ENCODE results near the gene BRI3.

Gene BRI3

DNA sequence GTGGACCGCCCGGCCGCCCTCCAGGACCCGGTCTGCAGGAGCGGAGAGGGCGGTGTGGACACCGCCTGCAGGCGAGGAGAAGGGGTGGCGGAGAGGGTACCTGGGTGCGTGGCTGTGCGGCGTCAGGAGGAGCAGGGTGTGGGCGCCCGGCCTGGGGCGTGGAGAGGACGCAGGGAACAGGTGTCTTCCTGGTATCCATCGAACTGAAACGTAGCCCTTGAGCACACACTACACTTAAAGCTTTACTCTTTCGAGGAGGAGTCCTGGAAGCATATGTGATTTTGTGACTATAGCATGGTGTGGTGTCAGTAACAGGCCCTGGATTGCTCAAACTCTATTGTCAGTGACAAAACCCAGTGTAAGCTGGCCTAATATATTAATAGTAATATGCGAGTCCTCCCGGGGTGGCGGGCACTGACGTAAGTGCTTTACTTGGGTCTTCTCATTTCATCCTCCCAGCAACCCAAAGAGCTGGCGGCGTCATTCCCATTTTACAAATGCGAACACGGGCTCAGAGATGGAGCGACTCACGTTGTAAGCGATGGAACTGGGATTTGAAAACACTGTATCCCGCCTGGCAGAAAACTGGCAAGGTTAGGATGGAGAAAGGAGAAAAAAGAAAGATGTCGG is 28.9 kb upstream of the BRI3 start:
- DNase-seq, result no peak

DNA sequence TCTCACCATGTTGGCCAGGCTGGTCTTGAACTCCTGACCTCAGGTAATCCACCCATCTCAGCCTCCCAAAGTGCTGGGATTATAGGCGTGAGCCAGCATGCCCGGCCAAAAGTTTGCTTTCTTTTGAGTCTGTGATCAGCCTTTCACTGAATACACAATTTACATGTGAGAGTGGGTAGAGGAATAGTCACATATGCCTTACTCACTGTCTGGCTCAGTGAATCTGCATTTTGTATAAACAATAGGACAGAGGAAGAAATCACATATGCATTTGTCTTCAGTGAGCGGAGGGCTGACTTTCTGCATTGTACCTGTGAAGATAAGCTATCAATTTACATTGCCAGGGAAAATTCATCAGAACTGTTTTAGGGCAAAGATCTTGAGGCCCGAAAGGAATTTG is 27.0 kb upstream of the BRI3 start:
- no peak for DNase-seq

DNA sequence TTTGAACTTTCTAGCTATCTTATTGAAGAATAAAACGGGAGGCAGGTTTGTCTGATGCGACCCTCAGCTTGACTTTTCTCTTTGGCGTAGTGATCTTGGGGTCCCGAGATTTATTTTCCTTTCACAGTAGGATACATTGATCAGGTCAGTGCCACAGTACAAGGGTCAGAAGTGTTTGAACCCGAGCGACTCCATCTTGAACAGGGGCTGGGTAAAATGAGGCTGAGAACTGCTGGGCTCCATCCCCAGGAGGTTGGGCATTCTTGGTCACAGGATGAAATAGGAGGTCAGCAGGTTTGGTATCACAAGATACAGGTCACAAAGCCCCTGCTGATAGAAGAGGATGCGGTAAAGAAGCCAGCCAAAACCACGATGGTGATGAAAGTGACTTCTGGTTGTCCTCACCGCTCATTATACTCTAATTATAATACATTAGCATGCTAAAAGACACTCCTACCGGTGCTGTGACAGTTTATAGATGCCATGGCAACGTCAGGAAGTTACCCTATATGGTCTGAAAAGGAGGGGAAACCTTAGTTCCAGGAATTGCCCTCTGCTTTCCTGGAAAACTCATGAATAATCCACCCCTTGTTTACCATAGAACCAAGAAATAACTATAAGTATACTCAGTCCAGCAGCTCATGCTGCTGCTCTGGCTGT is 26.4 kb upstream of the BRI3 start:
- peak; percentile 37 to 57 for DNase-seq

DNA sequence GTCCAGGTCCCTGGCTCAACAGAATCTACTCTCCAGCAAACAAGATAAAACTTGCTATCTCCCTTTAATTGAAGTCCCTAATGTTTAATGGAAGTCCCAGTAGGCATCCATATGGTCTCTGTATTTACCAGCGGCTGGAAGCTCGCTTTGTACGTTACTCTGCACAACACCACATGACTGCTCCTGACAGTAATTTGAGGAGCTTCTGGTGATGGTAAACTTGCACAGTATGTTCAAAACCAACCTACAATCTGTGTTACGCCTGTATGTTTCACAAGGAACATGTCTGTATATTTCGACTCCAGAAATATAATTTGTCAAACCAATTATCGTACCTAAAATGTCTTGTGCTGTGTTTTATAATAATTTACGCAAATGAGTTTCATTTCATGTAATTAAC is 25.1 kb upstream of the BRI3 start:
- no peak for DNase-seq

DNA sequence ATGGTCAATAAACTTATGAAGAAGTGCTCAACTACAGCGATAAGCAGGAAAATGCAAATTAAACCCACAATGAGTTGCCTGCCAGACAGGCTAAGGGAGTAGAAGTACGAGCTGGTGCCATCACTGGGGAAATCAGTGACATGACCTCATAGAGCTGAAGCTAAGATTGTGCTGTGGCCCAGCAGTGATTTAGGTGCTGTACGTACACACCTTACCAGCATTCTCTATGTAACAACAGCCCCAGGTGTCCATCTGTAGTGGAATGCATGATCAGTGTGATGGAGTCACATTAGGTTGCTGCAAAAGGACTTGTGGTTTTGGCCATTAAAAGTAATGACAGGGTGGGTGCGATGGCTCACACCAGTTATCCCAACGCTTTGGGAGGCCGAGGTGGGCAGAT is 23.8 kb upstream of the BRI3 start:
- DNase-seq, result no peak

DNA sequence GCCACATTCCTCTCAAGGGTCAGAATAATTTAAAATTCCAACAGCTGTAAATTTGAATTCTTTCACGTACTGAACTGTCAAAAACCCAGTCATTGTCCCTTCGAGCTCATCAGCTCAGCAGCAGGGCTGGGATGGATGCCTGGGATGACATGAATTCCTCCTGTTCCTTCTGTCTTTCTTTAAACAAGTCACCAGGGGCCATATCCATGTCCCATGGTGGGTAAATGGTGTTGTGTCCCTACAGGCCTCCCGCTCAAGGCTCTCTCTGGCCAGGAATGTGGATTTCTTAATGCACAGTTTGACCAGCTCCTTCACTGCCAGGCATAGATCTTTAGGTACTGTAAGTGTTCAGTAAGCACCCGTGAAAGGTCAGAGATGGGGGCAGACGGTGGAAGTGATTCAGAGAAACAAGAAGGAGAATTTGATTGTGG is 15.6 kb upstream of the BRI3 start:
- no peak for DNase-seq

DNA sequence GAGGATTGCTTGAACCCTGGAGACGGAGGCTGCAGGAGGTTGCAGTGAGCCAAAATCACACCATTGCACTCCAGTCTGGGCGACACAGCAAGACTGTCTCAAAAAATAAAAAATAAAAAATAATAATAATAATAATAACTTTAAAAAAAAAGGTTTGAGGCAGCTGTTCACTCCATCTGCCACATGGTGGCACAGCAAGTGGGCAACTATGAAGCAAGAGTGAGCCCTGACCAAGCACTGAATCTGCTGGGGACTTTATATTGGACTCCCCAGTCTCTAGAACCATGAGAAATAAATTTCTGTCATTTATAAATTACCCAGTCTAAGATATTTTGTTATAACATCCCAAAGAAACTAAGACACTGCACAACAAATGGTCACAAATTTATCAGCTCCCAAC is 14.6 kb upstream of the BRI3 start:
- no peak for DNase-seq

DNA sequence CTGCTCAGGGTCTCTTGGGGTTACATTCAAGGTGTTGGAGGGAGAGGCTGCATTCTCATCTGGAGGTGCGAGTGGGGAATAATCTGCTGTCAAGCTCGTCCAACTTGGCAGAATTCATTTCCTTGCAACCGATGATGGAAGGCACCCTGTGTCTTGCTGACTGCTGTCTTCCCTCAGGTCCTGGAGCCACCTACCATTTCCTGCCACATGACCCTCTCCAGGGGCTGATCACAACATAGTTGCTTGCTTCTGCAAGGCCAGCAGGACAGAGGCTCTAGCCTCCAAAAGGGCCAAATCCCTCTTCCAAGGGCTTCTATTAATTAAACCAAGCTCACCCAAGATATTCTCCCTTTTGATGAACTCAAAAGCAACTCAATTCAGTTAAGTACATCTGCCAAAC is 14.2 kb upstream of the BRI3 start:
- DNase-seq, result peak in 1 of 2 donors; percentile 59

DNA sequence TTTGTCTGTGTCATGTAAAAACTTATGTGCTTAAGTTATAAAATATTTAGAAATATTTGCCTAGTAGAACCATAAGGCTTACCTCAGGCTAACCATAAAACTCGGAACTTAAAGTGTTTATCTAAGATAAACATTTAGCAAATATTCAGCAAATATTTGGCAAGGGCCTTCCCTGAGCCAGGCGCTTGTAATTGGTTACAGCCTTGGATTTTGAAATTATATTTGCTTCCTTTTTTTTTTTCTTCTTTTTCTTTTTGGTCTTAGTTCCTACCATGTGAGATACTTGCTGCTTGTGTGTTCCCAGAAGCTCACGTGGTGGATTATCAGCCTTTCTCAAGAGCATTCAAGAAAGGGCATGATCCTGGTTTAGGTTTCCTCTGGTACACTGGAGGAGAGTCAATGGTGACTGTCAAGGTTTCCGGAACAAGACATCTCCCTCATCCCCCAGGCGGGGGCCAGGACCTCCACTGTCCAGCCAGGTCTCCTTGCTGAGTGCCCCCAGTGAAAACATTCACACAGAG is 5.2 kb upstream of the BRI3 start:
- DNase-seq, result peak; percentile 80 to 87

DNA sequence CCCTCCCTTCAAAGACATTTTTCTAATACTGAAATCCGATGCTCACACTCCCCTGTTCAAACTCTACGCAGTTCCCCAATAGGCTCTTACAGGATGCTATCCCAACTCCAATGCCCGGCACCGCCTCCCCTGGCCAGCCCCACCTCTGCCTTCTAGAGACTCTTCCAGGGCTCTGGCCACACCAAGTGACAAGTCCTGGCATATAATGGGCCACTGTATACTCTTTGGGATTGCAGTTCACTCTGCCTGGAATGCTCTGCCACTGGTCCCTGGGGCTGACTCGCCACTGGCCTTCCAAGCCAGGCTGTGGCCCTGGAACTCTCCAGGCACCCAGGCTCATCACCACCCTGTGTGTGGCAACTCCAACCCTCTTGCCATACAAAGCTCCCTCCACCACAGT is 3.1 kb upstream of the BRI3 start:
- DNase-seq, result no peak

DNA sequence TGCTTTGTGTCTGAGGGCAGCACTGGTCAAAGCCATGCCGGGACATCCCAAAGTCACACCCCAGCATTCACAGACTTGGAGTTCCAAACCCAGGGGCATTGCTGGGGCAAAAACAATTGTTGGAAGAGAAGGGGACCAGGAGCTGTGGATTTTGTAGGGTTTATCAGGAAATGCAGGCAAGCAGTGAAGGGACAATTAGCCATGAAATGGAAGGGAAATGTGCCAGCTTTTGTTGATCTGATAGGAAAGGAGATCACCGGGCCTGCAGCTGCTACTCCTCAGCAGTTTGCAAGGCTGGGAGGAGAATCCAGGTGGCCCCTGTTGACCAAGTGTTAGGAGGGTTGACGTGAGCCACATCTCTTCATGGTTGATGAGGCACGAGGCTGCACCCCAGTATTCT is 2.5 kb upstream of the BRI3 start:
- no peak for DNase-seq

DNA sequence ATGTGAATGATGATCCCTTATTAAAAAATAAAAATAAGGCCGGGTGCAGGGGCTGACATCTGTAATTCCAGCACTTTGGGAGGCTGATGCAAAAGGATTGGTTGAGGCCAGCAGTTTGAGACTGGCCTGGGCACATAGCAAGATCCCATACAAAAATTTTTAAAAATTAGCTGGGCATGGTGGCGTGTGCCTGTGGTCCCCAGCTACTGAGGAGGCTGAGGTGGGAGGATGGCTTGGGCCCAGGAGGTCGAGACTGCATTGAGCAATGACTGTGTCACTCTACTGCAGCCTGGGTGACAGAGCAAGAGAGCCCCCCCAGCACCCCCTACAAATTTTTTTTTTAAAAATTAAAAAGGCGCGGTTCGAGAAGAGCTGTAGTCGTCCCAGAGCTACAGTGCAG is 1.2 kb upstream of the BRI3 start:
- no peak for DNase-seq

DNA sequence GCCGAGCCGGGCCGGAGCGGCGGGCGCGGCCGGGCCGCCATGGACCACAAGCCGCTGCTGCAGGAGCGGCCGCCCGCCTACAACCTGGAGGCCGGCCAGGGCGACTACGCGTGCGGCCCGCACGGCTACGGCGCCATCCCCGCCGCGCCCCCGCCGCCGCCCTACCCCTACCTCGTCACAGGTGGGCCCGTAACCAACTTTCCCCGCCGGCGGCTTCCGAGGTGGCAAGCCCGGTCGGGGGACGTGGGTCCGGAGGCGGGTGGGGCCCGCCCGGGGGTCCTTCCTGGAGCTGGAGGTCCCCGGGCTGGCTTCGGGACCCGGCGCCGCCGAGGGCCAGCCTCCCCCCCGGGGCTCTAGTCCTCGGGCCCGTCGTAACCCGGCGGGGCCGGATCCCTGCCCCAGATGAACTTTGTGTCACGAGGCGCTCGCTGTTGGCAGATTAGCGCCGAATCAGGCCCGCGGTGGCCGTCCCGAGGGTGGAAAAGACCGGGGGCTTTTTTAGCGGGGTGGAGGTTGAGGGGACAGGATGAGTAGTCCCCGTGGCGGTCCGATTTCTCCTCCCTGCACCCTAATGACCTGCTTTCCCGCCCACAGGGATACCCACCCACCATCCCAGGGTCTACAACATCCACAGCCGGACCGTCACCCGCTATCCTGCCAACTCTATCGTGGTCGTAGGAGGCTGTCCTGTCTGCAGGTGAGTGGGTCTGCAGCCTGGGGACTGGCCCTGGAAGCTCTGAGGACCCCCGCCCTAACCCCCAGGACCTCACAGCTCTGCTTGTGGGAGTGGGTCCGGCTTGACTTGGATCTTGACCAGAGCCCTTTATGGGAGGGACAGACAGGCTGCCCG is 496 bp downstream of the BRI3 start:
- DNase-seq, result peak in 1 of 2 donors; percentile 57

DNA sequence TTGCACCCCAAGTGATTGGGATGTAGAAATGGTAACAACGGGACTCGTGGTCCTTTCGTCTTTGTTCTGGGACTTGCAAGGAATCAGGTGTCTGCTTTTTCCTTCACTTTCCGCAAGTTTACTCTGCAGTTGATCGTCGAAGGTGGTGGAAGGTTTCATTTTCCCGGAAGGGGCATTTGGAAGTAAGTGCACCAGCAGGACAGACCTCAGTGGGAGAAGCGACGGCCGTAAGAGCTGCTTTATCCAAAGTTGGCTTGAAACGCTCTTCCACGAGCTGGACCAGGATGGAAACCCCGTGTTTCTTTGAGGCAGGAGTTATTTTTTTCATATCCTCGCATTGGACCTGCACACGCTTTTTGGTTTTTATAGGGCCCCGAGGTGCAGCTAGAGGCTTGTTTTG is 1.2 kb downstream of the BRI3 start:
- DNase-seq, result no peak

DNA sequence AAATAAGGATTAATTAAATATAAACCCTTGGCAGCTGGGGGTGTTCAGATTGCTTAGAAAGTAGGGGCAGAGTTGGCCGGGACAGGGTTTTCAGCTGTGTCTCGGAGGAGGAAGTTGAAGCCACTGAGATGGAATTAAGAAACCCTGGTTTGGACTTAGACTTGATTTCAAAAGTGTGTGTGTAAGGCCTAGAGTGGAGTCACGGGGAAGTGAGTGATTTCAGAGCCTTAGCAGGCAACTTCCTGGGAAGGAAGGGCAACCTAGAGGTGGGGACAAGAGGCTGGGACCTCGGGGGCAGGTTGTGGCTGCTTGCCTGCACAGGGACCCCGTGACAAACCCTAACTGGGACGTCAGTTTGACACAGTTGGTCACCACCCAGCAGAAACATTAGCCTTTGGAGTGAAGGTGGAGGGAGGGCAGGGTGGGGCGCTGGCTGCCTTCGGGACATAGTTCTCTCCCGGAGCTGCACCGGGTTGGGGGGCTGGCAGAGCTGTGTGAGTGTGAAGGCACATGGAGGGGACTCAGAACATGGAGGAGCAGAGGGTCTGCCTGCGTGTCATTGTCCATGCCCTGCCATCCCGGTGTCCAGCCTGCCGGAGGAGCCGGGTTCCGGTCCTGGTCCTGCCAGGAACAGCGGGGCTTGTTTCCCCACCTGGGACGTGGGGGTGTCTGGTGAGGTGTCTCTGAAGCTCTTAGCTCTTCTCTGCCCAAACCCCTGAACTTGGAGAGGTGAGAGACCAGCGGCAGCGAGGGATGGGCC is 1.8 kb downstream of the BRI3 start:
- DNase-seq, result peak; percentile 87 to 97

DNA sequence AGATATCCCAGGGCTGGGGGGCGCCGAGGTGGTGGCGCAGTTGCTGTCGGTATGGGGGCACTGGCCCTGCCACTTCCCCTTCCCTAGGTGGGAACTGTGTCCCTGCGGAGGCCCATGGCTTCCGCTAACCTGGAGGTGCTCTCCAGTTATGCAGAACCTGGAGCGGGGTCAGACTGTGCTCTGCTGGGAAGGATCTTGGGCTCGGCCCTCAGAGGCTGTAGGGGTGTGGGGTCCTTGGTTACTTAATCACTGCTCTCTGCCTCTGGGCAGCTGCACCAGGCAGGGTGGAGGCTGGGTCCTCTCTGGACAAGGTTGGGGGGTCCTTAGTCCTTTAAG is 2.4 kb downstream of the BRI3 start:
- DNase-seq, result no peak

DNA sequence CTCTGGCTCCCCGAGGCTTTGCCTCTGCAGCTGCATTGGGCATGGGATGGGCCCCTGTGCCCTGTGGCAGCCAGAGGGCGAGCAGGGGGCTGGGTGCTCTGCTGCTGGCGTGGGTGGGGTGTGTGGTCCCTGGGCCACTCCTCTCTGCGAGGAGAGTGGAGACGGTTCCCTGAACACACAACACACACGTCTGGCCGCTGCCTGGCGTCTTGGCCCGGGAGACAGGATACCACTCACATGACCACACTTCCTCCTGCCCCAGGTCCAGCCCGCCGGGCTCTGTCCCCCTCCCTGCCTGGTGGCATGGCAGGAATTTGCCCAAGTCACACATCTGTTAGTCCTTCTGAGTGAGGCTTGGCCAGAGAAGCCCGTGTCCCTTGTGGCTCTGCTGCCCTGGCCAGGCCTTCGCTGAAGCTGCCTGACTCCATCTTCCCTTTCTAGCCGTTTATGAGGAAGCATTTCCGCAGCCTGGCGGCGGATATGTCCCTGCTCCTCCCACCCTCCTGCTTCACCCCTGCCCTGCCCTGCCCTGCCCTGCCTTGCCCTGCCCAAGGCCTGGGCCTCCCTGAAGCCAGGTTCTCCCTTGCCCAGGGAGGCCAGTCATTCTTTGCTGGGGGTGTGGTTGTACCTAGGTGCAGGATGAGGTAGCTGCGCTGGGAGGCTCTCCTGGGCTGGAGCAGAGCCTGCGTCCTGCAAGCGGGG is 3.0 kb downstream of the BRI3 start:
- peak; percentile 66 to 81 for DNase-seq

DNA sequence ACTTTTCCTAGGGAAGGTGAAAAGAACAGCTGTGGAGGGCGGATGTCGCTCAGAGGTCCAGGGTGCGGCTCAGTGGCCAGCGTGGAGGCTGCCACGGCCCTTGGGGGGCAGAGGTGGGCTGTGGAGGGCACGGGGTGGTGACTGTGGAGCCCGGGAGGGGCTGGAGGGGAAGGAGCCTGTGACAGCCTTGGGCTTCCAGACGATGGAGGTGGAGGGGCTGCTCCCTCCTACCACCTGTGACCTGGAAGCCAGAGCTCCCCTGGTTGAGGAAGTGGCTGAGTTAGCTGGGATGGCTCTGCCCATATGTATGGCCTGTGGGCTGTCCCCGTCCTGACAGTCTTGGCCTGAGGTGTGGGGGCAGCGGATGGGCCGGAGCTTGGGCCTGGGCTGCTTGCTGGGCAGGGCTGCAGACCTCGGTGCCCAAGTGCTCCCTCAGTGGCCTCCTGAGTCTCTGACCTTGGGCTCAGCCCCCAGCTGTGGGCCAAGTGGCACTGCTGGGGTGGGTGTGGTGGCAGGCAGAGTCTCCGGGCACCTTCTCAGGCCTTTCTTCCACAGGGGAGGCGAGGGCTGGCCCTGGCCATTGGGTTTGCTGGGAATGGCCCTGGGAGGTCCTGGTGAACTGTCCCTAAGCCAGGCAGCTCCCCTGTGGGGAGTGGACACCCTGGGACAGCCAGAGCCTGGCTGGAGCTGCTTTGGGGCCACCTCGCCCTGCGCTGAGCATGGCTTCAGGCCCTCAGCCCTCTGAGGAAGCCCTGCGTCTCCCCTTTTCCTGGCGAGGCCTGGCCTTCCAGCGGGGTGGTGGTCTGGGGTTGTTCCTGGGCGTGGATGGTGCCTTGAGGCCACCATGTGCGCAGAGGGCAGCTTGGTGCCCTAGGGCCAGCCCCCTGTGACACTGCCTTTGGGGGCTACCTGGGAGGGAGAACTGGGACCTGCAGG is 3.9 kb downstream of the BRI3 start:
- peak in 1 of 2 donors; percentile 33 for DNase-seq

DNA sequence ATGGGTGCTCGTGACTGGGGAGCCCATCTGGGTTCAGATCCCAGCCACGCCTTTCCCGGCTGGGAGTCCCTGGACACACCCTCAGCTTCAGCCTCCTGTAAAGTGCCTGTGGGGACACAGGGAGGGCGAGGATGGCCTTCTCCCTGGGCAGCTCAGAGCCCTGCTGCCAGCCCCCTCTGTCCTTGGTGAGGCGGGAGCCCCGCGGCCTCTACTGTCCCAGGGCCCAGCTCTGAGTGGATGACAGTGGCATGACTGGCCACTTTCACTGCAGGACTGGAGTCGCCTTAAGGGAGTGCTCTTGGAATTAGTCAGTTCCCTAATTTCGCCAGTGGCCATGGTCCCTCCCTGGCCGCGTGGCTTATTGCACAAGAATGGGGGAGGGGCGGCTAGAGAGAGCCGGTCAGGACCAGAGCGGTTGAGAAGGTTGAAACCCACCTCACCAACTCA is 4.6 kb downstream of the BRI3 start:
- DNase-seq, result peak; percentile 85 to 92

DNA sequence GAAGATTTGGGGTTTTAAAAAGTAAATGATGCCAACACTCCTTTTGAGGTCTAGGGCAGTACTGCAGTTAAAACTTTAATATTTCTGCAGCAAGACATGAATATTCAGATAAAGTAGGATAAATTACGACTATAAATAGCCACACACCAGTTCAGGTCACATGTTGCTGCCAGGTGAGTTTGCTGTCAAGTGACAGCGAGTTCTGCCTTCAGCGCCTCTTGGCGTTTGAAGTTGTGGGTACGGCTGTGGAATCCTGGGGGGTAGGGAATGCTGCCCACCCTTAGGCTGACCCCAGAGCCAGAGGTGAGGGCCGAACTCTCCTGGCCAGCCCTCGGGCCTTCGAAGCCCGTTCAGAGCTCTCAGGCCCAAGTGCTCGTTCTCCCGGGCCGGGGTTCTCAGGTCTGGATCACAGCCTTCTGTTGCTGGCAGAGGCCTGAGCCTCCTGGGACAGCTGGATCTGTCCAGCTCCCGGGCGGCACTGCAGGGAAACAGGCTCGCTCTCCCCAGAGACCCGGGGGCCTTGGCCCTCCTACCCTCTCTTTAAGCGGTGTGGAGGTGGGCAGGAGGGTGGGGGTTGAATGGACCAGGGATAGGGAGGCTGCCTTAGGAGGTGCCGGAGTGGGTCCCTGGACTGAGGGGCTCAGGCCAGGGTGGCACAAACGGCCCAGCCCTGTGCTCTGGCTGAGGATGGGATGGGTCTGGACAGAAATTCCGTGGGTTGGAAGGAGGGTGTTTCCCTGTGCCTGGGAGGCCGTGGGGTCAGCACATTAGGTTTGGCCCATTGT is 5.4 kb downstream of the BRI3 start:
- no peak for DNase-seq
